GM12891 (cell line): ENCODE results near the gene ANKRD44.
"Not testable (repeated sequence)": the region's sequence is repeated elsewhere in the genome, so short reads cannot be mapped to it uniquely, and the experiment has no call there.

Experiments used
- DNase-seq: peaks from one replicate; pipeline ENCODE4 v3.0.0; 2011; ENCODE audit warnings: low spot score; ENCODE audit not compliant: insufficient read length
- FAIRE-seq: peaks from 2 replicates; lab custom pipeline; 2011; peaks lifted over from hg19 to GRCh38; lab: Jason Lieb, UNC
- PAX5 ChIP-seq: IDR thresholded peaks from 2 replicates; pipeline ENCODE4 v1.6.1; 2011; ENCODE audit warnings: low read length, moderate library complexity, mild to moderate bottlenecking; ENCODE audit not compliant: insufficient read depth, severe bottlenecking
- POLR2A ChIP-seq: IDR thresholded peaks from 2 replicates; pipeline ENCODE4 v1.6.1; 2011; ENCODE audit warnings: low read depth, low read length, control low read depth
- POLR2AphosphoS5 ChIP-seq: IDR thresholded peaks from 2 replicates; pipeline ENCODE4 v1.6.1; 2011; ENCODE audit warnings: low read depth, low read length, control low read depth
- POU2F2 ChIP-seq: IDR thresholded peaks from 2 replicates; pipeline ENCODE4 v1.6.1; 2011; ENCODE audit warnings: low read depth, mild to moderate bottlenecking, control low read depth, low read length, moderate library complexity
- SPI1 ChIP-seq: IDR thresholded peaks from 2 replicates; pipeline ENCODE4 v1.6.1; 2011; ENCODE audit warnings: low read depth, low read length, control low read depth
- TAF1 ChIP-seq: IDR thresholded peaks from 2 replicates; pipeline ENCODE4 v1.6.1; 2011; ENCODE audit warnings: low read depth, low read length, control low read depth

ANKRD44 gene

DNA sequence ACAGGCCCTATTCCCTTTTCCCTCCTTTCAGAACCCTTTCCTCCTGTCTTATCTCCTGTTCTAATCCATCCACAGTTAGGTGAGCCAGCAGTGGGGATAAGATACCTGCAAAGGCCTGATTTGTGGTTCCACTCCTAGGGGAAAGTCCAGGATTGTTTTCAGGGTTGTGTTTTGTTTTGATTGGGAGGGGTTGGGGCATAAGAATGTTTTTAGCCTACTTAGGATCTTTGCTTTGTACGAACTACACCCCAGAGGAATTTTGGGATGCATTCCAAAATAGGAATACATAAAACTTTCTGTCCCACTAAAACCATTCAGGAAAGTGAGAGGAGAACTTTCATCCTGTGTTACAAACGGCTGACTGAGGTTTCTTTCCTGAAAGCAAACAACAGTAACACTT lies 233.2 kb downstream of the ANKRD44 start:
- TF ChIP-seq POLR2AphosphoS5: no peak
- TF ChIP-seq PAX5: no peak
- no peak for TF ChIP-seq POLR2A
- no peak for TF ChIP-seq POU2F2
- TF ChIP-seq SPI1: no peak
- TF ChIP-seq TAF1: no peak
- DNase-seq (no peak), FAIRE-seq (no peak)

DNA sequence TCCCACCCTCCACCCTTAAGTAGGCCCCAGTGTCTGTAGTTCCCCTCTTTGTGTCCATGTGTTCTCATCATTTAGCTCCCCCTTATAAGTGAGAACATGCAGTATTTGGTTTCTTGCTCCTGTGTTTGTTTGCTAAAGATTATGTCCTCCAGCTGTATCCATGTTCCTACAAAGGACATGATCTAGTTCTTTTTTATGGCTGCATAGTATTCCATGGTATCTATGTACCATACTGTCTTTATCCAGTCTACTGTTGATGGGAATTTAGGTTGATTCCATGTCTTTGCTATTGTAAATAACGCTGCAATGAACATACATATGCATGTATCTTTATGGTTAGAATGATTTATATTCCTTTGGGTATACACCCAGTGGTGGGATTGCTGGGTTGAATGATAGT lies 233.9 kb downstream of the ANKRD44 start:
- DNase-seq (no peak), FAIRE-seq (no peak)
- TF ChIP-seq TAF1: no peak
- TF ChIP-seq SPI1: no peak
- no peak for TF ChIP-seq PAX5
- TF ChIP-seq POLR2AphosphoS5: no peak
- TF ChIP-seq POLR2A: no peak
- no peak for TF ChIP-seq POU2F2

GRCh38 chr2:197075754-197076337 lies 234.7 kb downstream of the ANKRD44 start:
- DNase-seq (no peak), FAIRE-seq (no peak)
- TF ChIP-seq POU2F2 (no peak), POLR2A (no peak), POLR2AphosphoS5 (no peak), SPI1 (no peak), TAF1 (no peak), PAX5 (no peak)

DNA sequence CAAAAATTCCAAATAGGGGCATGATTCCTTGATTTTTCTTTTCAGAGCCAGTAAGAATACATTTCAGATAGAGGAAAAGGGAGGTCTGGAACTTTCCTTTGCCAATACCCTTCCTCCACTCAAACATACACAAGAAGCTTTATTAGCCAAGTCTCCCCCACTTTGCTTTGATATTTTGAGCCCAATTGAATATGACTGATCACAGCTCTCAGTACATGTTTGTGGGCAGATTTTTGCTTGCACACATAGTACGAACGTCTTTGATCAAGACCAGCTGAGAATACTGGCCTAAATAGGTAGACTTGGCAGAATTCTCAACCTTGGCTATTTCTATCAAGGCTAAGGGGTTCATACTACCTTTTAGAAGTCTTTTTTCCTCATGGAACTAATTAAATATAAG lies 235.3 kb downstream of the ANKRD44 start:
- TF ChIP-seq SPI1 (no peak), TAF1 (no peak), POU2F2 (no peak), PAX5 (no peak)
- FAIRE-seq: no peak
- no peak for DNase-seq

GRCh38 chr2:197073701-197074433 lies 236.7 kb downstream of the ANKRD44 start:
- no peak for TF ChIP-seq TAF1
- TF ChIP-seq POLR2A: no peak
- no peak for TF ChIP-seq SPI1
- TF ChIP-seq POU2F2: no peak
- TF ChIP-seq PAX5: no peak
- TF ChIP-seq POLR2AphosphoS5: no peak
- no peak for FAIRE-seq

GRCh38 chr2:197073270-197073669 lies 237.3 kb downstream of the ANKRD44 start:
- DNase-seq (no peak), FAIRE-seq (no peak)
- no peak for TF ChIP-seq POLR2A
- no peak for TF ChIP-seq TAF1
- no peak for TF ChIP-seq POLR2AphosphoS5
- TF ChIP-seq POU2F2: no peak
- no peak for TF ChIP-seq SPI1
- no peak for TF ChIP-seq PAX5

More at GRCh38 chr2:197073701-197074433, 236.7 kb downstream of the ANKRD44 start:
- no peak for DNase-seq

- no peak for FAIRE-seq
- no peak for TF ChIP-seq POU2F2
- TF ChIP-seq PAX5: no peak
- no peak for TF ChIP-seq POLR2A
- TF ChIP-seq SPI1: no peak
- no peak for TF ChIP-seq POLR2AphosphoS5
- TF ChIP-seq TAF1: no peak
- DNase-seq: no peak
Observed at GRCh38 chr2:197072533-197072932, 238.0 kb downstream of the ANKRD44 start.

- TF ChIP-seq POLR2AphosphoS5 (no peak), POU2F2 (no peak), TAF1 (no peak), PAX5 (no peak), SPI1 (no peak), POLR2A (no peak)
- FAIRE-seq: peak; percentile 28
- no peak for DNase-seq
Observed at GRCh38 chr2:197071790-197072436, 238.7 kb downstream of the ANKRD44 start.

DNA sequence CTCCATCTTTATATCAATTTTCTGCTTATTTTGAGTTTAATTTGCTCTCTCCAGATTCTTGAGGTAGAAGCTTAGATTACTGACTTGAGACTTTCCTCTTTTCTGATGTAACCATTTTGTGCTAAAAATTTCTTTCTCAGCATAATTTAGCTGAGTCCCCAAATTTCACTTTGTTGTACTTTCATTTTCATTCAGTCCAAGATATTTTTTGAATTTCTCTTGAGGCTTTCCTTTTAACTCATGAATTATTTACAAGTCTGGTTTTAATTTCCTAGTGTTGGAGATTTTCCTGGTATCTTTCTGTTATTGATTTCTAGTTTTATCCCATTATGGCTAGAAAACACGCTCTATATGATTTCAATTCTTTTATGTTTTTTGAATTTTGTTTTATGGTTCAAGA lies 239.4 kb downstream of the ANKRD44 start:
- DNase-seq (no peak), FAIRE-seq (no peak)
- TF ChIP-seq TAF1 (no peak), PAX5 (no peak), POLR2A (no peak), POLR2AphosphoS5 (no peak), POU2F2 (no peak)

GRCh38 chr2:197069958-197070357 lies 240.6 kb downstream of the ANKRD44 start:
- DNase-seq: no peak
- no peak for TF ChIP-seq POLR2AphosphoS5
- no peak for TF ChIP-seq TAF1
- TF ChIP-seq POU2F2: no peak
- no peak for TF ChIP-seq POLR2A
- no peak for FAIRE-seq

DNA sequence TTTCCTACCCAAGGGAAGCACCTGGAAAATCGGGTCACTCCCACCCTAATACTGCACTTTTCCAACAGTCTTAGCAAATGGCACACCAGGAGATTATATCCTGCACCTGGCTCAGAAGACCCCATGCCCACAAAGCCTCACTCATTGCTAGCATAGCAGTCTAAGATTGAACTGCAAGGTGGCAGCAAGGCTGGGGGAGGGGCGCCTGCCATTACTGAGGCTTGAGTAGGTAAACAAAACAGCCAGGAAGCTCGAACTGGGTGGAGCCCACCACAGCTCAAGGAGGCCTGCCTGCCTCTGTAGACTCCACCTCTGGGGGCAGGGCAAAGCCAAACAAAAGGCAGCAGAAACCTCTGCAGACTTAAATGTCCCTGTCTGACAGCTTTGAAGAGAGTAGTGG lies 248.0 kb downstream of the ANKRD44 start:
- not testable (repeated sequence) for FAIRE-seq

More for the DNA sequence above, 248.0 kb downstream of the ANKRD44 start:
- DNase-seq: not testable (repeated sequence)
